NOMO-1 treated with DMSO at 0.1 percent for 48 hours (cell line): Measurements from ENCODE around the gene SLC16A13.

Experiments used
- DNase-seq: peaks from one replicate; lab custom pipeline; 2025; ENCODE audit not compliant: unreplicated experiment; lab: John Stamatoyannopoulos, UW

SLC16A13 gene

DNA sequence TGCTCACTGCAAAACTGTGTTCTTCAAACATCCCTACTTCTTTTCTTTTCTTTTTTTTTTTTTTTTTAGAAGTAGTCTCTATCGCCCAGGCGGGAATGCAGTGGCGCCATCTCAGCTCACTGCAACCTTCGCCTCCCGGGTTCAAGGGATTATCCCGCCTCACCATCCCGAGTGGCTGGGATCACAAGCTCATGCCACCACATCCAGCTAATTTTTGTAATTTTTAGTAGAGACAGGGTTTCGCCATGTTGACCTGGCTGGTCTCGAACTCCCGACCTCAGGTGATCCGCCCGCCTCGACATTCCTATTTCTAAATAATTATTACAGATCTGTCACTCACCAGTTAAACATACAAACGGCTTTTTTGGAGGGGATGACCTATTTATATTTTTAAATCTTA, 24.4 kb upstream of the SLC16A13 start:
- DNase-seq = no peak

DNA sequence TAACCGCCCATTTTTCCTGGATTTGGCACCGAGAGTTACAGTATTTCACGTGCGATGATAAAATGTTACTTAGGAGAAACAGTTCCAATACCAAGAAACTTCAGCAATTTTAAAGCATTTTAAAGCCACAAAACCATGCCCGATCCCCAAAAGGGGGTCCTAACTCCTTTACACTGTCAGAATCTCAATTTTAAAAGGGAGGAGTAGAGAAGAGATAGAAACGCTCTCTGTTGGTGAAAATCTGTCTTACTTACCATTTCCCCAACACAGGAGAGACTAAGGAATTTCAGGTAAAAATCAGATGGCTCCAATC, 23.9 kb upstream of the SLC16A13 start:
- no peak for DNase-seq

- DNase-seq = peak; percentile 98
These were observed 21.4 kb upstream of the SLC16A13 start for GRCh38 chr17:7014261-7014994.

DNA sequence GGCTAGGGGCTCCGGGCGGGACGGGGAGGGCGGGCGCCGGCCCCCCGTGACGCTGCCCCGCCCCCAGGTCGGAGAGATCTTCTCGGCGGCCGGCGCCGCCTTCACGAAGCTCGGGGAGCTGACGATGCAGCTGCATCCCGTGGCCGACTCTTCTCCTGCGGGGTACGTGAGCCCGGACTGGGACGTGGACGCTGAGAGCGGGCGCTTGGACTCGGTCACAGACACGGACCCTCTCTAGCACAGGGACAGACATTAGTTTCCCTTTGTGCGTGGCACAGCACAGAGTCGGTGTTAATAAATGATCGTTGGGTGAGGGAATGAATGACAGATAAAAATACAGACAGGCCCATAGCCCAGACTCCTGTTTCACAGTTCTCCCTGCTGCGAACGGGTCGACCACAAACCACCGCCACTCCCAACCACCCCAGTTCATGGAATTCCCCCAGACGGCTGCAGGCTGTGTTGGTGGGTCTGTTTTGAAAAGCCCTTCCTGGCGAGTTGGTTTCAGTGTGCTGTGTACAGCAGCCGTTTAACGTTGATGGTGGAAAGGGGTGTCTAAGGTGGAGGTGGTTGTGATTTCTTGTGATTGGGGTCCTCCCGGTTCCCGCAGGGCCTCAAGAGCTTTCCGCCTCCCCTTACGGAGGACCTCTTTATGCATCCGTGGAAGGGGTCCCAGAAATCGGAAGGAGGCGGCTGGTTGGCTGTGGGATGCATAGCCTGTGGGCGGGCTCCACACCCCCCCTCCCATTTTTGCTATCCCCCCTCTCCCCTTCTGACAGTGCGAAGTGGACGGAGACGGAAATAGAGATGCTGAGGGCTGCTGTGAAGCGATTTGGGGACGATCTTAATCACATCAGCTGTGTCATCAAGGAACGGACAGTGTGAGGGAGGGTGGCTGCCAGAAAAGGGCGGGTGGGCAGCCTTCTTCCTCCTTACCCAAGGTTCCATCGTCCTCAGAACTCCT, 20.5 kb upstream of the SLC16A13 start:
- DNase-seq = no peak

DNA sequence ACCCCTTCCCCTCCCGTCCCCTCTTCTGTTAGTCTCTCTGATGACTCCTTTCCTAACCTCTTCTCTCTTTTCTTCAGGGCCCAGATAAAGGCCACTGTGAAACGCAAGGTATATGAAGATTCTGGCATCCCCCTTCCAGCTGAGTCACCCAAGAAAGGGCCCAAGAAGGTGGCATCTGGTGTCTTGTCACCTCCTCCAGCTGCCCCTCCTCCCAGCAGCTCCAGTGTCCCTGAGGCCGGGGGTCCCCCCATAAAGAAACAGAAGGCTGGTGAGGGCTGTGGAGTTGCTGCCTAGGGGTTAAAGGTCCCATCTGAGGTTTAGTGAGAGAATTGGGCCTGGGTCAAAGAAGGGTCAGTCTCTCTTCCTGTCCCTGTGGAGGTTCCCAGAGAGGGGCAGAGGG, 19.4 kb upstream of the SLC16A13 start:
- no peak for DNase-seq

GRCh38 chr17:7016886-7017826, 18.7 kb upstream of the SLC16A13 start:
- no peak for DNase-seq

DNA sequence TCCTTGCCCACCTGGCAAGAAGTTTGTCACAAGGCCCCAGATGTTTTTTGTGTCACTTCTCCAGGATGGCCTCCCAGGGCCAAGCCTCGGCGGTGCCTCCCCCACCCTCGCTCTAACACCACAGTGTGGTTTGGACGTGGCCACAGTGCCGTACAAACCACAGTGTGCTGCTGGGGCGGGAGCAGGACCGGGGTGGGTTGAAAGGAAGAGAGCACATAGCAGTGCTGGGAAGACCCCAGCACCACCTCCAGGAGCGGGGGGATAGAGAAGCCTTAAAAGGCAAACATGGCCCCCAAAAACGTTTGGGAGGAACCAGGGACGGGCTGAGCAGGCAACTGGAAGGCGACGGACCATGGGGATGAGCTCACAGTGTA, 18.0 kb upstream of the SLC16A13 start:
- no peak for DNase-seq

DNA sequence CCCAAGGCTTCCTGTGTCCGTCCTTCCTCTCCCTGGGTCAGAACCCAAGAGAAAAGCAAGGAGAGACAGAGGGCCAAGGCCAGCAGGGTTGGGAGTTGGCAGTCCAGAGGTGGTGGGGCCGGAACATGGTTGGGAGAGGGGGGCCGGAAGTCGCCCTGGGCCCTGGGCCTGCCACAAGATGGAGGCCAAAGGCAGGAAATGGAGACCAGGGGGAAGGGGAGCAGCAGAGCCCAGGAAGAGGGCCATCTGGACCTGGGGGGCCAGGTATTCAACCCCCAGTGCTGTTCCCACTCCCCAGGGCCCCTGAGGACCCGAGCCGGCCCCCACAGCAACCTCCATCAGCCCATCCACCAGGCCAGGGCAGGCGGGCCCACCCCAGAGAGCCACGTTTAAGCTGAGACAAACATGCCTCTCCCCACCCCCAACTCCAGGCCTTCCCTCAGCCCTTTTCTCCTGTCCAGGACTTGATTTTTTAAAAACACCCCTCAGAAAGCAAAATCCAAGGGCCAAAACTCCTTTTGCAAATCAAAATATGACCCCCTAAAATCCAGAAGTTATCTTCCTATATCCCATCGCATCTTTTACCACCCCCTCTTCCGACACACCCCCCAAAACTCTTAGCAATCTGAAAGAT, 17.4 kb upstream of the SLC16A13 start:
- DNase-seq = no peak

DNA sequence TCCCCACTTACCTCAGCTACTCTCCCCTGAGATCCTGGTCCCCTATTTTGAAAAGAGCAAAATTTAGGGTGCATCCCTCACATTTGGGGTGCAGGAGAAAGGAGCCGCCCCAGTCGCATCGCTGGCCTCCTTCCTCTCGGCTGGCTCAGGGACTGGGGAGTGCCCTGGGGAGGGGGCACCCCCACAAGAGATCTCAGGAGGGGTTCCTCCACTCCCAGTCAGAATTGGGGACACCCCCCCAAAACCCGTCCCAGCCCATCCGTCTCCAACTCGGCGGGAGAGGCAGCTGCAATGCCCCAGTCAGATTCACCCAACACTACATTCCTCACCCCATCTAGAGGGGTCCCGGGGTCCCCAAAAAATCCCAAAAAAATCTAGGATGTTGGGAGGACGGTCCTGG, 16.4 kb upstream of the SLC16A13 start:
- DNase-seq = no peak

DNA sequence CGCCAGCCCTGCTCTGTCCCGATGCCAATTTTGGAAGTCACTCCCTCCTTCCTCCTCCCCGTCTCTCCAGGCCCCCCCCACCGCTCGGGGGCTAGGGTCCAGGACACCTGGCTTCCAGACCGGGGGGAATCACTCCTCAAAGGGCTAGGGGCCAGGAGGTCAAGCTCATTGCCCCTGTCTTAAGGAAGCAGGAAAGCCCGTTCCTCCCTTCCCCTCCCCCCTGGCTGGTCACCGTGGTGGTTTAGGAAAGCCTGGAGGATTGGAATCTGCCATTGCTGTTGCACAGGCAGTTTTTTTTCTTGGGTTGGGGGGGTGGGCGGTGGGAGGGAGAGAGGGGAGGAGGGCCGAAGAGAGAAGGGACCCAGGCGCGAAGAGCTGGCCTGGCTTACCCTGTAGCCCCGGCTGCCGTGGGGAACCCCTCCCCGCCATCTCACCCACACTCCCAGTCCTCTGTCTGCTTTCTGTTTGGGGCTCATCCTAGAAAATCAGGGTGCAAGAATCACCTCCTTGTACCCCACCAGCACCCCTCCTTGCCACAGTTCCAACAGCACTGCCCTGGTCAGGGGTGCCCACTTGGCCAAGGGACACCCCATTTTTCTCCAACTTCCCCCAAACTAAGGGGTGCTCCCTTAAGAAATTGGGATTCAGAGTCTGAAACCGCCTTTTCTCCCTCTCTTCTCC, 15.8 kb upstream of the SLC16A13 start:
- DNase-seq = no peak

DNA sequence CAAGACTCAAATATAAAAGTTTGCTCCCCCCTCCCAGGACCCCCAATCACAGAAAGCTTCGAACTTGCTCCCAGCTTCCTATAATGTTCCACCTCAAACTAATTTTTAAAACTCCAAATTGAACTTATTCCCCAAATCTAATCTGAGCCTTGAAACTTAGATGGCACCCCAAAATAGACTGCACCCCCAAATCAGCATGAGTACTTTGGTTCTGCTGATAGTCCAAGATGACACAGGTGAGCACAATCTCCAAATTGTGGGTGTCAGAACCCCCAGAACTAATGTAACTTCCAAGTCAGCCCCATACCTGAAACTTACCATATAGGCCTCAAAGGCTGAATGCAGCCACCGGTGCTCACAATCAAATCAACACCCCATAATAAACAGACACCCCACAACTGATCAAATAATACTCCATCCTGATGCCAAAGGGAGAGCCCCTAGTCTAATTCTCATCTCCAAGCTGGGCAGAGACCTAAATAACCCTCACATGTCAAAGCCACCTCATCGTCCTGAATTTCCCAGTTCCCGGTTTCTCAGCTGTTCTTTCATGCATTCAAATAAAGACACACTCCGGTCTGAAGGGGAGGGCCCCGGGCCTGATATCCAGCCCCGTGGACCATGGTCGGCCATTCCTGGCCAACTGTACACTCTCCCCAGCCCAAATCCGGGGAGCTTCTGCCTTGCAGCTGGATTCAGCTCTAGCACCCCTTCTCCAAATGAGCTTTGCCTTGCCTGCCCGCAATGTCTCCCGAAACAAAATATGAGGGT, 14.7 kb upstream of the SLC16A13 start:
- no peak for DNase-seq

GRCh38 chr17:7021993-7022778, 13.6 kb upstream of the SLC16A13 start:
- DNase-seq = peak; percentile 71

GRCh38 chr17:7022781-7023571, 12.8 kb upstream of the SLC16A13 start, which contains the start of gene BCL6B:
BCL6B (plus strand) TSS chr17:7023050; CDS start chr17:7023672, 622 bp downstream.
- no peak for DNase-seq

- DNase-seq = peak; percentile 69
These were observed 12.0 kb upstream of the SLC16A13 start for GRCh38 chr17:7023576-7024401.

DNA sequence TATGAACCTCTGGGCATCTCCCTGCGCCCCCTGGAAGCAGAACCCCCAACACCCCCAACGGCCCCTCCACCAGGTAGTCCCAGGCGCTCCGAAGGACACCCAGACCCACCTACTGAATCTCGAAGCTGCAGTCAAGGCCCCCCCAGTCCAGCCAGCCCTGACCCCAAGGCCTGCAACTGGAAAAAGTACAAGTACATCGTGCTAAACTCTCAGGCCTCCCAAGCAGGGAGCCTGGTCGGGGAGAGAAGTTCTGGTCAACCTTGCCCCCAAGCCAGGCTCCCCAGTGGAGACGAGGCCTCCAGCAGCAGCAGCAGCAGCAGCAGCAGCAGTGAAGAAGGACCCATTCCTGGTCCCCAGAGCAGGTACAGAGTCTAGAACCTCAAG, 11.4 kb upstream of the SLC16A13 start:
- no peak for DNase-seq

GRCh38 chr17:7025245-7025644, 10.6 kb upstream of the SLC16A13 start:
- no peak for DNase-seq
